Measurements from ENCODE around the gene NIPBL.

Gene NIPBL

DNA sequence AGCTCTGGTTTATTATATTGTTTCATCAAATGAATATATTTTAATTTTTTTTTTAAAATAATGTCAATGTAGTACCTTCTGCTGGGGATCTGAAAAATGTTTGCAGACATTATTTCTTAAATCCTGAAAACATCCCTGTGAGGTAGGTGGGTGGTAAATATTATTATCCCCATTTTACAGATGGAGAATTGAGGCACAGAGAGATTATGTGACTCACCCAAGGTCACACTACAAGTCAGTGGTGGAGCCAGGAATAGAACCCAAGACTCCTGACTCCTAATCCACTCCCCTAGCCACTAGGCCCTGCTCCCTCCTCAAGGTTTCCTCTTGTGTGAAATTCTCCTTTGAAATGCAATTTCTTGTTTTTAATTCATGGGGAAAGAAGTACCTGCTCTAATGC, 171.4 kb downstream of the NIPBL start:
- no peak overlapping the region for H3K4me3 ChIP-seq (ENCODE audit: low read length)
- TF ChIP-seq, protein P1, sequence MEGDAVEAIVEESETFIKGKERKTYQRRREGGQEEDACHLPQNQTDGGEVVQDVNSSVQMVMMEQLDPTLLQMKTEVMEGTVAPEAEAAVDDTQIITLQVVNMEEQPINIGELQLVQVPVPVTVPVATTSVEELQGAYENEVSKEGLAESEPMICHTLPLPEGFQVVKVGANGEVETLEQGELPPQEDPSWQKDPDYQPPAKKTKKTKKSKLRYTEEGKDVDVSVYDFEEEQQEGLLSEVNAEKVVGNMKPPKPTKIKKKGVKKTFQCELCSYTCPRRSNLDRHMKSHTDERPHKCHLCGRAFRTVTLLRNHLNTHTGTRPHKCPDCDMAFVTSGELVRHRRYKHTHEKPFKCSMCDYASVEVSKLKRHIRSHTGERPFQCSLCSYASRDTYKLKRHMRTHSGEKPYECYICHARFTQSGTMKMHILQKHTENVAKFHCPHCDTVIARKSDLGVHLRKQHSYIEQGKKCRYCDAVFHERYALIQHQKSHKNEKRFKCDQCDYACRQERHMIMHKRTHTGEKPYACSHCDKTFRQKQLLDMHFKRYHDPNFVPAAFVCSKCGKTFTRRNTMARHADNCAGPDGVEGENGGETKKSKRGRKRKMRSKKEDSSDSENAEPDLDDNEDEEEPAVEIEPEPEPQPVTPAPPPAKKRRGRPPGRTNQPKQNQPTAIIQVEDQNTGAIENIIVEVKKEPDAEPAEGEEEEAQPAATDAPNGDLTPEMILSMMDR (conservative IDR thresholded peaks at IDR 0.05; ENCODE audit: low read depth, low read length): no peak
- no peak for DNase-seq (ENCODE audit: low read depth)

DNA sequence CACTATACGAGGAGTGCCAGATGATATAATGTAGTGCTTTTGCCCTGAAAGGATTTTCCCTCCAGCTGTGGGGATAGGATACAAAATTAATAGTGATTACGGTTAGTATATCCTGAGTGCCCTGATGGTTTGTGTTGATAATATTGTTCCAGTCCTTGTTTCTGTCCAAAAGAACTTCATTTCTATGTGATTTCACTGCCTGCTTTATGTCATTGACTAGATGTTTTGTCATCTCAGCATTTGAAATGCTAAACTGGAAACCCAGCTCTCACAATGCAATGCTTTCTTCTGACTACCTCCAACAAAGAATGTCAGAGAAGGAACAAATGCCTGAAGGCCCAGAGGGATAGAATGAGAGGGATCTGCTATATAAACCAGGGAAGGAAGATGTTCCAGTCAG, 177.8 kb downstream of the NIPBL start:
- DNase-seq (ENCODE audit: low read depth): no peak
- H3K4me3 ChIP-seq (ENCODE audit: low read length): no peak overlapping the region
- TF ChIP-seq, protein P1 (conservative IDR thresholded peaks at IDR 0.05; ENCODE audit: low read depth, low read length): no peak

DNA sequence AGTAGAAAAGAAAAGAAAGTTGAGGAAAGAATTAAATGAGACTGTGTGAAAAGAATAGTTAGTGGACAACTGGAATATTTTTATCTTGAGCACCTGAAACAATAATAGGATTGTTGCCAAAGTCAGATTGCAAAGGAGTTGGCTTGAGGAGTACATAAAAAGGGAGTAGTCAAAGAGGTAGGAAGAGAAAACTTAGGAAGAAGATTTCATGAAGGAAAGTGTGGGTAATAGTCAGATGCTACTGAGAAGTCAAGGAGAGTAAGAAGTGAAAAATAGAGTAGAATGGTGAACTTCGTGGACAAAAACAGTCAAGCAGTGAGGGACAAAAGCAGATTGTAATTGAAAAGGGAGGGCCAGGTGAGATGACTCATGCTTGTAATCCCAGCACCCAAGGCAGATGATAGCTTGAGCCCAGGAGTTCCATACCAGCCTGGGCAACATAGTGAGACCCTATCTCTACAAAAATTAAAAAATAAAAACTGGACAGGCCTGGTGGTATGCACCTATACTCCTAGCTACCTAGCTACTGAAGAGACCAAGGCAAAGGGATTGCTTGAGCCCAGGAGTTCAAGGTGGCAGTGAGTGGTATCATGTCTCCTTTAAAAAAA, 178.9 kb downstream of the NIPBL start:
- H3K4me3 ChIP-seq (ENCODE audit: low read length): no peak overlapping the region
- TF ChIP-seq, protein P1 (conservative IDR thresholded peaks at IDR 0.05; ENCODE audit: low read depth, low read length): no peak
- no peak for DNase-seq (ENCODE audit: low read depth)

DNA sequence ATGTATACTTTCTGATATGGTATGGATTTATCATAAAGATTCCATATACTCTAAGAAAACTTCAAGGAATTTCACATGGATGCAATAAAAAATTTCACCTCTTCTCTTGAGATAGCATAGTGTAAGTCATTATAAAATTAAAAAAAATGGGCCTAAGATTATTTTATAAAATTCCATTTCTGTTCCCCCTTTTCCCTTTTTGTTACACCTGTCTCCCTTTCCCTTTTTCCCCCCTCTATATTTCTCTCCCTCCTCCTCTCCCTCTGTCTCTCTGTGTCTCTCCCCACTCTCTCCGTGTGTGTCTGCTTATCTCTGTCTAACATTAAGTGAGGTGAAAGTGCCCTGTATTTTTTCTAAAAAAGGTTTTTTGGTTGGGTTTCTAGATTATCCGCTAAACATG, 180.2 kb downstream of the NIPBL start:
- H3K4me3 ChIP-seq (ENCODE audit: low read length): no peak overlapping the region
- DNase-seq (ENCODE audit: low read depth): no peak
- TF ChIP-seq, protein P1 (conservative IDR thresholded peaks at IDR 0.05; ENCODE audit: low read depth, low read length): no peak

DNA sequence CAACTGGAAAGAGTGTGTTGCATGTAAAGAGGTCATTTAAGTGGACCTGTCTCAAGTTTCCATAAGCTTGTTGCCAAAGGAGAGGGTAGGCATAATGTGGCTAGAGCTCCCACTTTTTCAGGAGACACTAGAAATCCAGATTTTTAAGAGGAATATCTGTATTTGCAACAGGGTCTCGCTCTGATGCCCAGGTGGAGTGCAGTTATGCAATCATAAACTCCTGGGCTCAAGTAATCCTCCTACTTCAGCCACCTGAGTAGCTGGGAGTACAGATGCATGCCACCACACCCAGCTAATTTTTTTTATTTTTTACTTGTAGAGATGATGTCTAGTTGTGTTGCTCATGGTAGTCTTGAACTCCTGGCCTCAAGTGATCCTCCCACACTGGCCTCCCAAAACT, 183.5 kb downstream of the NIPBL start:
- H3K4me3 ChIP-seq (ENCODE audit: low read length): no peak overlapping the region
- no peak for DNase-seq (ENCODE audit: low read depth)
- TF ChIP-seq, protein P1 (conservative IDR thresholded peaks at IDR 0.05; ENCODE audit: low read depth, low read length): no peak

DNA sequence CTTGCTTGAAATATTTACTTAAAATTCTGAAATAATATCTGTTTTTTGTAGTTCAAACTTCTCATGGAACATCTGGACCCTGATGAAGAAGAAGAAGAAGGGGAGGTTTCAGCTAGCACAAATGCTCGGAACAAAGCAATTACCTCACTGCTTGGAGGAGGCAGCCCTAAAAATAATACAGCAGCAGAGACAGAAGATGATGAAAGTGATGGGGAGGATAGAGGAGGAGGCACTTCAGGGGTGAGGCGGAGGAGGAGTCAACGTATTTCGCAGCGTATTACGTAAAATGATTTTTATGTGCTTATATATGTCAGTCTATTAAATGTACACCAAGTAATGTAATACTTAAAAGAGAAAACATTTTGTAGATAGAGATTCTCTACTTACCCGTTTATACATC, 187.2 kb downstream of the NIPBL start:
- TF ChIP-seq, protein P1 (conservative IDR thresholded peaks at IDR 0.05; ENCODE audit: low read depth, low read length): no peak
- no peak overlapping the region for H3K4me3 ChIP-seq (ENCODE audit: low read length)
- no peak for DNase-seq (ENCODE audit: low read depth)

DNA sequence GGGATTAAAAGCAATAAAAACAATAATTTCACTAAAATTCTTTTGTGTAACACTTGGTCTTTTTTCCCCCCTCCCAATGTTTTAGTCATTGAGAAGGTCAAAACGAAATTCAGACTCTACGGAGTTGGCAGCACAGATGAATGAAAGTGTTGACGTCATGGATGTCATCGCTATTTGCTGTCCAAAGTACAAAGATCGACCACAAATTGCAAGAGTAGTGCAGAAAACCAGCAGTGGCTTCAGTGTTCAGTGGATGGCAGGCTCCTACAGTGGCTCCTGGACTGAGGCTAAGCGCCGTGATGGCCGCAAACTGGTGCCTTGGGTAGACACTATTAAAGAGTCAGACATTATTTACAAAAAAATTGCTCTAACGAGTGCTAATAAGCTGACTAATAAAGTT, 187.9 kb downstream of the NIPBL start:
- TF ChIP-seq, protein P1 (conservative IDR thresholded peaks at IDR 0.05; ENCODE audit: low read depth, low read length): no peak
- no peak overlapping the region for H3K4me3 ChIP-seq (ENCODE audit: low read length)
- DNase-seq (ENCODE audit: low read depth): no peak
